RPMI7951 (cell line): ENCODE measurements around the gene GAGE12F. TPM values are rescaled to one million over a fixed set of nuclear protein-coding genes. Genes with fewer than 3 reads are reported as not detected.
"Not testable (repeated sequence)": the region's sequence is repeated elsewhere in the genome, so short reads cannot be mapped to it uniquely, and the experiment has no call there.

ENCODE experiments used
- DNase-seq: peaks from one replicate; pipeline ENCODE4 v3.0.0-alpha.2; 2012; ENCODE audit warnings: low read depth
- total RNA-seq: library from RNA; depleted of rRNA; stranded (reverse); fragments of >200 nt; shearing (Covaris generic); gene quantifications from 2 replicates; pipeline ENCODE4 v1.2.3, GENCODE V29; 2014; rRNA removed

Gene GAGE12F
- total RNA-seq, result not detected in 2 replicates

GRCh38 chrX:49560542-49560941 is at the start of gene GAGE12F:
GAGE12F (plus strand) TSS chrX:49560842; CDS start chrX:49561997, 1,155 bp downstream.
- DNase-seq, result not testable (repeated sequence)

- DNase-seq, result not testable (repeated sequence)
Observed at GRCh38 chrX:49531877-49532276, 28.8 kb upstream of the GAGE12F start, which contains the start of gene GAGE12C. GAGE12C (plus strand) TSS chrX:49532177; CDS start chrX:49533332, 1,155 bp downstream.

GRCh38 chrX:49541433-49541832 is 19.2 kb upstream of the GAGE12F start, which contains the start of gene GAGE12D:
GAGE12D (plus strand) TSS chrX:49541733; CDS start chrX:49542888, 1,155 bp downstream.
- not testable (repeated sequence) for DNase-seq

GRCh38 chrX:49550989-49551388 is 9.7 kb upstream of the GAGE12F start, which contains the start of gene GAGE12E:
GAGE12E (plus strand) TSS chrX:49551289; CDS start chrX:49552444, 1,155 bp downstream.
- DNase-seq, result not testable (repeated sequence)

GRCh38 chrX:49568728-49569127 is 8.1 kb downstream of the GAGE12F start:
- not testable (repeated sequence) for DNase-seq

GRCh38 chrX:49569152-49569551 is 8.5 kb downstream of the GAGE12F start:
- DNase-seq, result not testable (repeated sequence)

- not testable (repeated sequence) for DNase-seq
Observed at GRCh38 chrX:49570100-49570499, 9.5 kb downstream of the GAGE12F start, which contains the start of gene GAGE12G. GAGE12G (plus strand) TSS chrX:49570400; CDS start chrX:49571555, 1,155 bp downstream.

GRCh38 chrX:49579649-49580048 is 19.0 kb downstream of the GAGE12F start, which contains the start of gene GAGE12H:
GAGE12H (plus strand) TSS chrX:49579949; CDS start chrX:49581104, 1,155 bp downstream.
- not testable (repeated sequence) for DNase-seq

GRCh38 chrX:49589196-49589595 is 28.6 kb downstream of the GAGE12F start, which contains the start of gene GAGE2A:
GAGE2A (plus strand) TSS chrX:49589496; CDS start chrX:49590651, 1,155 bp downstream.
- DNase-seq, result not testable (repeated sequence)

GRCh38 chrX:49589769-49590478 is 29.3 kb downstream of the GAGE12F start:
- DNase-seq, result not testable (repeated sequence)

GRCh38 chrX:49590488-49590887 is 29.8 kb downstream of the GAGE12F start:
- DNase-seq, result not testable (repeated sequence)

GRCh38 chrX:49598720-49599119 is 38.1 kb downstream of the GAGE12F start, which contains the start of gene GAGE1:
GAGE1 (plus strand) TSS chrX:49599020; CDS start chrX:49600175, 1,155 bp downstream.
- not testable (repeated sequence) for DNase-seq

- peak; percentile 2 for DNase-seq
Observed at GRCh38 chrX:49610718-49611310, 50.2 kb downstream of the GAGE12F start.

Other genes starting within 250 kb of the GAGE12F start
- gene GAGE12J, start 238.8 kb upstream of the GAGE12F start, total RNA-seq, result not detected in 2 replicates
- 1.4 and 1.8 TPM in 2 replicates for gene GAGE13, start 229.3 kb upstream of the GAGE12F start, total RNA-seq
- not detected in 2 replicates for gene GAGE12C, start 28.7 kb upstream of the GAGE12F start, total RNA-seq
- gene GAGE12D, start 19.1 kb upstream of the GAGE12F start, total RNA-seq, result not detected in 2 replicates
- not detected in 2 replicates for gene GAGE12E, start 9.6 kb upstream of the GAGE12F start, total RNA-seq
- not detected in 2 replicates for gene GAGE12G, start 9.6 kb downstream of the GAGE12F start, total RNA-seq
- gene GAGE12H, start 19.1 kb downstream of the GAGE12F start, total RNA-seq, result not detected in 2 replicates
- gene GAGE2A, start 28.7 kb downstream of the GAGE12F start, total RNA-seq, result 1.3 TPM in 1 of 2 replicates, not detected in the other
- 0.20 and 0.96 TPM in 2 replicates for gene GAGE1, start 38.2 kb downstream of the GAGE12F start, total RNA-seq
- gene PAGE1, start 135.1 kb downstream of the GAGE12F start, total RNA-seq, result 1.1 and 2.7 TPM in 2 replicates